Trophoblast cell (in vitro differentiated cells and primary cell): ENCODE measurements around the gene LAMA2.

Experiments
- DNase-seq, 2 donors: peaks; one replicate each; pipeline ENCODE4 v3.0.0-alpha.2; 2016
- H2AFZ ChIP-seq: 2 replicates; pipeline ENCODE4 v1.6.1; 2013; ENCODE audit warnings: low read length, moderate library complexity, mild to moderate bottlenecking; ENCODE audit not compliant: insufficient read depth, poor library complexity
- H2AK5ac ChIP-seq: 2 replicates; pipeline ENCODE4 v1.6.1; 2013; ENCODE audit warnings: mild to moderate bottlenecking, low read length
- H2BK120ac ChIP-seq: 2 replicates; pipeline ENCODE4 v1.6.1; 2013; ENCODE audit warnings: low read length, mild to moderate bottlenecking, moderate library complexity; ENCODE audit not compliant: insufficient read depth, poor library complexity
- H2BK12ac ChIP-seq: 2 replicates; pipeline ENCODE4 v1.6.1; 2013; ENCODE audit warnings: mild to moderate bottlenecking, low read length, moderate library complexity
- H2BK5ac ChIP-seq: 2 replicates; pipeline ENCODE4 v1.6.1; 2013; ENCODE audit warnings: low read length, low read depth, moderate library complexity, mild to moderate bottlenecking; ENCODE audit not compliant: poor library complexity
- H3K14ac ChIP-seq: 2 replicates; pipeline ENCODE4 v1.6.1; 2013; ENCODE audit warnings: mild to moderate bottlenecking, low read length
- H3K18ac ChIP-seq: 2 replicates; pipeline ENCODE4 v1.6.1; 2013; ENCODE audit warnings: mild to moderate bottlenecking, low read length
- H3K23ac ChIP-seq: 2 replicates; pipeline ENCODE4 v1.6.1; 2013; ENCODE audit warnings: low read length
- H3K27ac ChIP-seq: 2 replicates; pipeline ENCODE4 v1.5.1; 2013; ENCODE audit warnings: low read depth, mild to moderate bottlenecking, inconsistent platforms, low read length, moderate library complexity
- H3K27me3 ChIP-seq: 2 replicates; pipeline ENCODE4 v1.6.1; 2013; ENCODE audit warnings: inconsistent platforms, mild to moderate bottlenecking, low read length, moderate library complexity; ENCODE audit not compliant: insufficient read depth
- H3K36me3 ChIP-seq, 2 experiments: 1 replicate in 1 of 2; 2 replicates in 1 of 2; pipeline ENCODE4 v1.6.1; 2013; ENCODE audit warnings: low read length in 2 of 2, mild to moderate bottlenecking in 2 of 2, moderate library complexity in 1 of 2; ENCODE audit not compliant: insufficient read depth in 2 of 2, control insufficient read depth in 1 of 2
- H3K4ac ChIP-seq: 2 replicates; pipeline ENCODE4 v1.6.1; 2013; ENCODE audit warnings: low read depth, mild to moderate bottlenecking, low read length, moderate library complexity
- H3K4me1 ChIP-seq, 2 experiments: 1 replicate in 1 of 2; 2 replicates in 1 of 2; pipeline ENCODE4 v1.6.1; 2013; ENCODE audit warnings: low read length in 2 of 2, mild to moderate bottlenecking in 2 of 2, moderate library complexity in 1 of 2; ENCODE audit not compliant: insufficient read depth in 2 of 2, control insufficient read depth in 1 of 2
- H3K4me2 ChIP-seq: 2 replicates; pipeline ENCODE4 v1.6.1; 2013; ENCODE audit warnings: inconsistent platforms, mild to moderate bottlenecking, low read length, moderate library complexity
- H3K4me3 ChIP-seq: 2 replicates; pipeline ENCODE4 v1.5.1; 2013; ENCODE audit warnings: mild to moderate bottlenecking, low read depth, low read length, inconsistent platforms
- H3K79me1 ChIP-seq: one replicate; pipeline ENCODE4 v1.6.1; 2013; ENCODE audit warnings: low read length
- H3K79me2 ChIP-seq: 2 replicates; pipeline ENCODE4 v1.6.1; 2013; ENCODE audit warnings: low read length, mild to moderate bottlenecking; ENCODE audit not compliant: control insufficient read depth, insufficient read depth, poor library complexity
- H3K9ac ChIP-seq: 2 replicates; pipeline ENCODE4 v1.6.1; 2013; ENCODE audit warnings: mild to moderate bottlenecking, low read length
- H3K9me3 ChIP-seq: 2 replicates; pipeline ENCODE4 v1.6.1; 2013; ENCODE audit warnings: low read depth, mild to moderate bottlenecking, control low read depth, inconsistent platforms, low read length; ENCODE audit not compliant: insufficient read depth
- H4K12ac ChIP-seq: 2 replicates; pipeline ENCODE4 v1.6.1; 2013; ENCODE audit warnings: low read depth, mild to moderate bottlenecking, low read length, moderate library complexity
- H4K8ac ChIP-seq: 2 replicates; pipeline ENCODE4 v1.6.1; 2013; ENCODE audit warnings: low read depth, mild to moderate bottlenecking, low read length, moderate library complexity
- H4K91ac ChIP-seq: one replicate; pipeline ENCODE4 v1.6.1; 2013; ENCODE audit warnings: low read depth, mild to moderate bottlenecking, low read length, moderate library complexity
- WGBS: extraction: QIAGEN DNeasy Blood & Tissue Kit; methylation state at CpG from one replicate; pipeline ENCODE4 v1.1.7; 2013; ENCODE audit warnings: missing lambda C conversion rate; ENCODE audit not compliant: insufficient read length, insufficient coverage; ENCODE audit errors: extremely low coverage; 5-methylcytosine and 5-hydroxymethylcytosine counted together

Gene LAMA2

GRCh38 chr6:129257196-129257595 lies 374.3 kb downstream of the LAMA2 start:
- H2BK120ac ChIP-seq = no peak overlapping the region
- no peak overlapping the region for H3K4me3 ChIP-seq
- H3K4ac ChIP-seq = no peak overlapping the region
- H2BK12ac ChIP-seq = no peak overlapping the region
- H3K27ac ChIP-seq = no peak overlapping the region
- no peaks in the 10 kb centered on the region for H3K36me3 ChIP-seq
- no peaks in the 10 kb centered on the region for H3K79me2 ChIP-seq
- DNase-seq = no peak
- H3K4me1 ChIP-seq = no peaks in the 10 kb centered on the region
- no peak overlapping the region for H4K91ac ChIP-seq
- no peak overlapping the region for H3K23ac ChIP-seq
- H2BK5ac ChIP-seq = no peak overlapping the region
- no peaks in the 10 kb centered on the region for H3K27me3 ChIP-seq
- H2AFZ ChIP-seq = no peak overlapping the region
- H4K8ac ChIP-seq = no peak overlapping the region
- H3K18ac ChIP-seq = no peak overlapping the region
- H4K12ac ChIP-seq = no peak overlapping the region
- no peaks in the 10 kb centered on the region for H3K9me3 ChIP-seq
- no peaks in the 10 kb centered on the region for H3K79me1 ChIP-seq
- H3K14ac ChIP-seq = no peak overlapping the region
- no peak overlapping the region for H3K9ac ChIP-seq
- no peak overlapping the region for H2AK5ac ChIP-seq
- no peak overlapping the region for H3K4me2 ChIP-seq

GRCh38 chr6:129262661-129263060 lies 379.7 kb downstream of the LAMA2 start:
- Histone ChIP-seq H4K91ac (no peak overlapping the region), H2AK5ac (no peak overlapping the region), H3K18ac (no peak overlapping the region), H3K9me3 (no peaks in the 10 kb centered on the region), H2BK5ac (no peak overlapping the region), H3K4me1 (no peaks in the 10 kb centered on the region), H2BK12ac (no peak overlapping the region), H3K27ac (no peak overlapping the region), H3K79me2 (no peaks in the 10 kb centered on the region), H2AFZ (no peak overlapping the region), H3K9ac (no peak overlapping the region), H2BK120ac (no peak overlapping the region), H3K4ac (no peak overlapping the region), H3K79me1 (no peaks in the 10 kb centered on the region), H3K27me3 (no peaks in the 10 kb centered on the region), H3K4me2 (no peak overlapping the region), H3K23ac (no peak overlapping the region), H3K14ac (no peak overlapping the region), H3K4me3 (no peak overlapping the region), H3K36me3 (no peaks in the 10 kb centered on the region), H4K8ac (no peak overlapping the region), H4K12ac (no peak overlapping the region)
- WGBS = no CpG with 5 or more reads among the region's 1 CpG
- DNase-seq = no peak

- Histone ChIP-seq H3K18ac (no peak overlapping the region), H3K9me3 (no peaks in the 10 kb centered on the region), H3K14ac (no peak overlapping the region), H2BK5ac (no peak overlapping the region), H2AFZ (no peak overlapping the region), H4K8ac (no peak overlapping the region), H3K4me2 (no peak overlapping the region), H2BK120ac (no peak overlapping the region), H3K4me1 (no peaks in the 10 kb centered on the region), H2BK12ac (no peak overlapping the region), H3K9ac (no peak overlapping the region), H4K12ac (no peak overlapping the region), H3K4me3 (no peak overlapping the region), H3K79me1 (no peaks in the 10 kb centered on the region), H3K27ac (no peak overlapping the region), H3K23ac (no peak overlapping the region), H4K91ac (no peak overlapping the region), H3K36me3 (no peaks in the 10 kb centered on the region), H3K79me2 (no peaks in the 10 kb centered on the region), H3K4ac (no peak overlapping the region), H3K27me3 (no peaks in the 10 kb centered on the region), H2AK5ac (no peak overlapping the region)
- no peak for DNase-seq
- no CpG with 5 or more reads among the region's 8 CpGs for WGBS
Observed at GRCh38 chr6:129263176-129263575, 380.2 kb downstream of the LAMA2 start.

- Histone ChIP-seq H2BK5ac (no peak overlapping the region), H3K23ac (no peak overlapping the region), H3K4me2 (no peak overlapping the region), H4K8ac (no peak overlapping the region), H3K36me3 (no peaks in the 10 kb centered on the region), H2AK5ac (no peak overlapping the region), H4K91ac (no peak overlapping the region), H2BK12ac (no peak overlapping the region), H3K4me3 (no peak overlapping the region), H3K79me1 (no peaks in the 10 kb centered on the region), H3K9ac (no peak overlapping the region), H3K4me1 (no peaks in the 10 kb centered on the region), H3K79me2 (no peaks in the 10 kb centered on the region), H3K27ac (no peak overlapping the region), H2BK120ac (no peak overlapping the region), H3K4ac (no peak overlapping the region), H3K9me3 (no peaks in the 10 kb centered on the region), H3K14ac (no peak overlapping the region), H4K12ac (no peak overlapping the region), H2AFZ (no peak overlapping the region), H3K27me3 (no peaks in the 10 kb centered on the region), H3K18ac (no peak overlapping the region)
- WGBS = no CpG with 5 or more reads among the region's 3 CpGs
- DNase-seq = peak in 1 of 2 donors; percentile 43
Observed at GRCh38 chr6:129264480-129265045, 381.6 kb downstream of the LAMA2 start.
